ENCODE results near the gene PIF1.

Gene PIF1

GRCh38 chr15:64774629-64775493 is 50.6 kb downstream of the PIF1 start:
- DNase-seq (ENCODE audit: low read depth in 1 of 2, low spot score in 1 of 2), result no peak

- DNase-seq (ENCODE audit: low read depth in 1 of 2, low spot score in 1 of 2), result no peak
Observed at GRCh38 chr15:64774037-64774628, 51.3 kb downstream of the PIF1 start.

GRCh38 chr15:64773606-64774005 is 51.8 kb downstream of the PIF1 start:
- no peak for DNase-seq (ENCODE audit: low read depth in 1 of 2, low spot score in 1 of 2)

- no peak for DNase-seq (ENCODE audit: low read depth in 1 of 2, low spot score in 1 of 2)
Observed at GRCh38 chr15:64772964-64773363, 52.5 kb downstream of the PIF1 start.

- no peak for DNase-seq (ENCODE audit: low read depth in 1 of 2, low spot score in 1 of 2)
Observed at GRCh38 chr15:64772488-64772887, 53.0 kb downstream of the PIF1 start.

GRCh38 chr15:64770626-64771025 is 54.8 kb downstream of the PIF1 start:
- no peak for DNase-seq (ENCODE audit: low read depth in 1 of 2, low spot score in 1 of 2)

- no peak for DNase-seq (ENCODE audit: low read depth in 1 of 2, low spot score in 1 of 2)
Observed at GRCh38 chr15:64767203-64767602, 58.2 kb downstream of the PIF1 start.

- DNase-seq (ENCODE audit: low read depth in 1 of 2, low spot score in 1 of 2), result no peak
Observed at GRCh38 chr15:64766058-64766457, 59.4 kb downstream of the PIF1 start.
